Neural crest cell (in vitro differentiated cells): Measurements from ENCODE around the gene INHA. TPM values are rescaled to one million over a fixed set of nuclear protein-coding genes. Genes with fewer than 3 reads are reported as not detected.

Experiments used
- DNase-seq: peaks from one replicate; pipeline ENCODE4 v3.0.0; 2021; ENCODE audit warnings: low read depth, mixed read lengths, low spot score
- H3K27ac Mint-ChIP-seq: one replicate; pipeline ENCODE4 v1.8.0; 2021; ENCODE audit warnings: mild to moderate bottlenecking, mixed read lengths; ENCODE audit not compliant: unreplicated experiment
- H3K27me3 Mint-ChIP-seq: 2 replicates; pipeline ENCODE4 v1.8.0; 2021; ENCODE audit warnings: low read depth, mild to moderate bottlenecking, mixed read lengths
- H3K36me3 Mint-ChIP-seq: 2 replicates; pipeline ENCODE4 v1.8.0; 2021; ENCODE audit warnings: low read depth, mild to moderate bottlenecking, mixed read lengths
- H3K4me1 Mint-ChIP-seq: 2 replicates; pipeline ENCODE4 v1.8.0; 2021; ENCODE audit warnings: mixed read lengths
- H3K4me3 Mint-ChIP-seq: one replicate; pipeline ENCODE4 v1.8.0; 2021; ENCODE audit warnings: mild to moderate bottlenecking, mixed read lengths
- H3K9me3 Mint-ChIP-seq: 2 replicates; pipeline ENCODE4 v1.8.0; 2021; ENCODE audit warnings: mixed read lengths
- total RNA-seq: library from RNA; stranded (reverse); gene quantifications from 2 replicates; pipeline ENCODE4 v1.2.1, GENCODE V29; 2021
- TF ChIP-seq, protein P1 (sequence below): fragments of 200-600 bp; sonication (generic); conservative IDR thresholded peaks from 2 replicates; pipeline ENCODE4 v1.5.0; 2021; ENCODE audit warnings: antibody characterized with exemption, mild to moderate bottlenecking

Gene INHA
- total RNA-seq, 1 donor from 2014 or later, result not detected

DNA sequence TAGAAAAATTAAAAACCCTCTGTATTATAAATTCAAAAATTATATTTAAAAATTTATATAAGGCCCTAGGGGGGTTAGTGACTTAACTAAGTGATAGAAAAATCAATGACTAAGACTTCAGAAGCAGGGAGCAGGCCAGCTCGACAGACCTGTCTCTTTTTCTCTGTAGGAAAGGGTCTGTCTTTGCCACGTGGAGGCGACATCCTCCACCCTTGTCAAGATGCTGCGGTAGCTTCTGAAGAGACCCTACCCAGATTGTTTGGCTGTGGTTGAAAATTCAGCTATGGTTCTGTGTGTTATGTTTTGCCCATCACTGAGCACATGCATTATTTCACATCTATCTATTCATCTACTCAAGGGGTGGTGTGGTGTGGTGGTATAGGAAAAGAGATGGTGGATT, 47.1 kb downstream of the INHA start:
- H3K27ac Mint-ChIP-seq, result no peak overlapping the region
- H3K9me3 Mint-ChIP-seq, result no peaks in the 10 kb centered on the region
- DNase-seq, result no peak
- peaks cover 25% of the 10 kb centered on the region for H3K27me3 Mint-ChIP-seq
- H3K4me1 Mint-ChIP-seq, result no peaks in the 10 kb centered on the region
- TF ChIP-seq, protein P1, sequence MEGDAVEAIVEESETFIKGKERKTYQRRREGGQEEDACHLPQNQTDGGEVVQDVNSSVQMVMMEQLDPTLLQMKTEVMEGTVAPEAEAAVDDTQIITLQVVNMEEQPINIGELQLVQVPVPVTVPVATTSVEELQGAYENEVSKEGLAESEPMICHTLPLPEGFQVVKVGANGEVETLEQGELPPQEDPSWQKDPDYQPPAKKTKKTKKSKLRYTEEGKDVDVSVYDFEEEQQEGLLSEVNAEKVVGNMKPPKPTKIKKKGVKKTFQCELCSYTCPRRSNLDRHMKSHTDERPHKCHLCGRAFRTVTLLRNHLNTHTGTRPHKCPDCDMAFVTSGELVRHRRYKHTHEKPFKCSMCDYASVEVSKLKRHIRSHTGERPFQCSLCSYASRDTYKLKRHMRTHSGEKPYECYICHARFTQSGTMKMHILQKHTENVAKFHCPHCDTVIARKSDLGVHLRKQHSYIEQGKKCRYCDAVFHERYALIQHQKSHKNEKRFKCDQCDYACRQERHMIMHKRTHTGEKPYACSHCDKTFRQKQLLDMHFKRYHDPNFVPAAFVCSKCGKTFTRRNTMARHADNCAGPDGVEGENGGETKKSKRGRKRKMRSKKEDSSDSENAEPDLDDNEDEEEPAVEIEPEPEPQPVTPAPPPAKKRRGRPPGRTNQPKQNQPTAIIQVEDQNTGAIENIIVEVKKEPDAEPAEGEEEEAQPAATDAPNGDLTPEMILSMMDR, result peak; percentile 39
- H3K4me3 Mint-ChIP-seq, result no peak overlapping the region
- H3K36me3 Mint-ChIP-seq, result no peaks in the 10 kb centered on the region

DNA sequence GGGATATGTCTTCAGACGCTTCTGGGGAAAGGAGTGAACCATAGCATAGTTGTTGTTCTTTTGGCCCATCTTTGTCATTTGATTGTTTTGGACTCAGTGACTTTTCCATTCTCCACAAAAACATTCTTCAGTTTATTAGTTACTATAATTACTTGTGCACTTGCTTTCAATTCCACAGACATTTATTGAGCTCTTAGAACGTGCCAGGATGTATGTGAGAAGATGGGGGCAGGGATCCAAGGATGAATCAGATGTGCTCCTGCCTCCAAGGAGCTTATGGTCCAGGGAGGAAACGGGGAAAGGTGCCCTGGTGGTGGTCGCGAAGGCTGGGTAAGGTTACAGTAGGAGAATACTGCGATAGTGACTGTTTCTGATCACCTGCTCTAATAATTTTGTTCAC, 48.4 kb downstream of the INHA start:
- TF ChIP-seq, protein P1, result no peak
- H3K36me3 Mint-ChIP-seq, result no peaks in the 10 kb centered on the region
- no peak for DNase-seq
- H3K4me3 Mint-ChIP-seq, result no peak overlapping the region
- no peak overlapping the region for H3K27ac Mint-ChIP-seq
- no peaks in the 10 kb centered on the region for H3K4me1 Mint-ChIP-seq
- peaks cover 26% of the 10 kb centered on the region for H3K27me3 Mint-ChIP-seq
- no peaks in the 10 kb centered on the region for H3K9me3 Mint-ChIP-seq

DNA sequence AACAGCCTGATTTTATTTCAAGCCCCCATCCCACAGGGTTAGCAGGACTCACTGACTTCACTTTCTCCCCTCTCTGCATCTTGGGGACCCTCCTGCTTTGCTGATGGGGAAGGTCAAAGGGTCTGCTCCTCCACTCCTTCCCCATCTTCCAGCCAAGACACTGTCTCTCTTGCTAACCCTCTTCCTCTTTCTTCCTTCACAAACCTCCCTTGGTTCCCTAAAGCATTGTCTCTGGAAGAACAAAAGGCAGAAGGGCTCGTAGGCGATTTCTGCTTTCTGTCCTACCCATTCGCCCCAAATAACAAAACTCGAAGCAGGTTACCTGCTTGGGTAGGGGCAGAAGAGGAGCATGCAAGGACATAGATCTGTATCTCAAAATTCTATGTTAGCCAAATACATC, 49.8 kb downstream of the INHA start:
- no peak for DNase-seq
- TF ChIP-seq, protein P1, result no peak
- no peaks in the 10 kb centered on the region for H3K9me3 Mint-ChIP-seq

DNA sequence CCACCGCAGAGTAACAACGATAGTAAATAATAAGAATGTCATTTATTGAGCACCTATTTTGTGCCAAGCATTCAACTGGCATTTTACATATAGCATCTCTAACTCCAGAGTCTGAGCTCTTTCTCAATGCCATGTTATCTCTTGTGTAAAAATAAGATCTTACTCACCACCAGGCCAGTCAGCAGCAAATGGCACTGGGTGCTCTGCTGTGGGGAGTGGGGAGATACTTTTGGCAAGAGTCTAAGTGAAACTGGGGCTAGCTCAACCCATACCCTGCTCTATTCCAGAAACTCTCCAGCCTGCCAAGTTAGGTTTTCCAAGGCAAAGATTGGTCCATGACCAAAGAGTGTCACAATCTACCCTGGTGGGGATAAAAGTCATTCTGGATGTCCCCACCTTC, 50.4 kb downstream of the INHA start:
- Mint-ChIP-seq H3K9me3 (no peaks in the 10 kb centered on the region), H3K27me3 (peaks cover 37% of the 10 kb centered on the region), H3K27ac (no peak overlapping the region), H3K4me1 (peaks cover 6% of the 10 kb centered on the region), H3K4me3 (no peak overlapping the region), H3K36me3 (no peaks in the 10 kb centered on the region)
- TF ChIP-seq, protein P1, result no peak
- DNase-seq, result no peak

More for the DNA sequence above, 49.8 kb downstream of the INHA start:
- Mint-ChIP-seq H3K27ac (no peak overlapping the region), H3K4me3 (no peak overlapping the region), H3K36me3 (no peaks in the 10 kb centered on the region), H3K4me1 (peaks cover 5% of the 10 kb centered on the region), H3K27me3 (peaks cover 36% of the 10 kb centered on the region)

DNA sequence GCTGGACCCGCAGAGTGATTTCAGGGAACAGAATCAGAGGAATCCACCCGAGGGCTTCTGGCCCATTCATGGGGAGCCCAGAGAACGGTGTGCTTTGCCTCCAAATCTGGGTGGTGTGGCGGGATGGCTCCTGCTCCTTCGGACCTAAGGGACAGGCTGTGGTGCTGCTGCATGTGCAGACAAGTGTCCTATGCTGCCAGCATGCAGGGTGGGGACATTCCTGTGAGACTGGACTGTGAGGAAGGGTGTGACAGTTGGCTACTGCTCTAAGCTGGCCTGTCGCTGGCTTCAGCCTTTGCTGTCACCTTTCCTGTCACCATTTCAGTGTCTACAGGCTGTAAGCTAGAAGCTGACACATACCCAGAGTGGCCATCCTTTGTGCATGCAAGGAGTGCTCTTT, 52.5 kb downstream of the INHA start:
- peaks cover 6% of the 10 kb centered on the region for H3K4me1 Mint-ChIP-seq
- no peak for DNase-seq
- H3K27me3 Mint-ChIP-seq, result peaks cover 37% of the 10 kb centered on the region
- H3K27ac Mint-ChIP-seq, result no peak overlapping the region
- no peaks in the 10 kb centered on the region for H3K9me3 Mint-ChIP-seq
- H3K4me3 Mint-ChIP-seq, result no peak overlapping the region
- H3K36me3 Mint-ChIP-seq, result no peaks in the 10 kb centered on the region
- TF ChIP-seq, protein P1, result no peak

DNA sequence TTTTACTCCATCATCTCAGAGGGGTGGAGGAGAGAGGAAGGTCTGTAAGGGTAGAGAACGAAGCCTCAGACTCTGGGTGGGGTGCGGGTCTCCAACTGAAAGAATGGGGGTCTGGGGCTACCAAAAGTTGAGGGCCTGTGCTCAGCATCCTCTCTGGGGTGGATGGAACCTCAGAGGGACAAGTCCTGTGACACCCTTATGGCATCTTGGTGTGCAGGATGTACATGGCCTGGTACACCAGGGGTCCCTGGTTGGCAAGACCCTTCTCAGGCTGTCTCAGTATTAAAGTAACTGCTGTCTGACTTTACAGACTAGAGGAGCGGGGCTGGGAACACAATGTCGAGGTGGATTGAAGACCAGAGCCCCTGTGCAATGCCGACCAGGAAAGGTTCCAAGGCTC, 53.1 kb downstream of the INHA start:
- H3K4me1 Mint-ChIP-seq, result peaks cover 6% of the 10 kb centered on the region
- peaks cover 37% of the 10 kb centered on the region for H3K27me3 Mint-ChIP-seq
- H3K27ac Mint-ChIP-seq, result no peak overlapping the region
- no peak for DNase-seq
- TF ChIP-seq, protein P1, result no peak
- peak overlapping the region; percentile 66 for H3K4me3 Mint-ChIP-seq
- H3K9me3 Mint-ChIP-seq, result no peaks in the 10 kb centered on the region
- H3K36me3 Mint-ChIP-seq, result no peaks in the 10 kb centered on the region
